HepG2 (cell line): ENCODE measurements around the gene EIF4EBP3. TPM values are rescaled to one million over a fixed set of nuclear protein-coding genes. Genes with fewer than 3 reads are reported as not detected.

Source experiments
- CC2D1A ChIP-seq: sonication (generic); formaldehyde crosslinking; IDR thresholded peaks from 2 replicates; pipeline ENCODE4 v1.8.1; 2023; ENCODE audit warnings: mild to moderate bottlenecking, missing genetic modification reagents
- FOSL1 ChIP-seq: sonication (generic); formaldehyde crosslinking; IDR thresholded peaks from 2 replicates; pipeline ENCODE4 v1.9.0; 2021; ENCODE audit warnings: missing genetic modification reagents, borderline replicate concordance
- HOMEZ ChIP-seq: IDR thresholded peaks from 2 replicates; pipeline ENCODE4 v1.6.1; 2016; ENCODE audit warnings: low read depth
- KLF12 ChIP-seq: sonication (generic); formaldehyde crosslinking; IDR thresholded peaks from 2 replicates; pipeline ENCODE4 v1.4.0; 2020; ENCODE audit warnings: missing genetic modification reagents, borderline replicate concordance
- RAD51 ChIP-seq: fragments of 450-650 bp; IDR thresholded peaks from 2 replicates; pipeline ENCODE4 v1.6.1; 2016; ENCODE audit warnings: borderline replicate concordance
- RORA ChIP-seq: sonication (generic); formaldehyde crosslinking; IDR thresholded peaks from 2 replicates; pipeline ENCODE4 v1.5.0; 2020; ENCODE audit warnings: mild to moderate bottlenecking, missing genetic modification reagents, moderate library complexity
- U2AF1 ChIP-seq: fragments of 200-400 bp; formaldehyde crosslinking; optimal IDR thresholded peaks from 2 replicates; pipeline ENCODE3; 2017; ENCODE audit warnings: mild to moderate bottlenecking, low read depth, low read length
- ZMYM2 ChIP-seq: sonication (generic); formaldehyde crosslinking; IDR thresholded peaks from 2 replicates; pipeline ENCODE4 v1.8.0; 2022; ENCODE audit warnings: mild to moderate bottlenecking, missing genetic modification reagents
- ZNF10 ChIP-seq: sonication (generic); formaldehyde crosslinking; IDR thresholded peaks from 2 replicates; pipeline ENCODE4 v1.4.0; 2020; ENCODE audit warnings: mild to moderate bottlenecking, low read depth, missing genetic modification reagents, borderline replicate concordance
- ZNF17 ChIP-seq: sonication (generic); formaldehyde crosslinking; IDR thresholded peaks from 2 replicates; pipeline ENCODE4 v1.5.0; 2020; ENCODE audit warnings: mild to moderate bottlenecking, missing genetic modification reagents
- ZNF337 ChIP-seq: sonication (generic); formaldehyde crosslinking; IDR thresholded peaks from 2 replicates; pipeline ENCODE4 v1.5.1; 2020; ENCODE audit warnings: missing genetic modification reagents, low read depth, mild to moderate bottlenecking, borderline replicate concordance
- ZNF34 ChIP-seq: sonication (generic); formaldehyde crosslinking; IDR thresholded peaks from 2 replicates; pipeline ENCODE4 v1.4.0; 2020; ENCODE audit warnings: mild to moderate bottlenecking, missing genetic modification reagents, borderline replicate concordance
- ZNF766 ChIP-seq: sonication (generic); formaldehyde crosslinking; IDR thresholded peaks from 2 replicates; pipeline ENCODE4 v1.5.0; 2020; ENCODE audit warnings: missing genetic modification reagents, borderline replicate concordance
- polyA plus RNA-seq, 8 experiments: library from polyadenylated mRNA; depleted of rRNA in 3 of 8; stranded (reverse) in 7 of 8; unstranded in 1 of 8; fragments of >200 nt; fragmentation: Illumina TruSeq in 4 of 8; extraction: Trizol in 4 of 8; gene quantifications; 2 replicates each; pipeline versions ENCODE4 v1.2.1 to v1.2.3, GENCODE V29; 2011 to 2016; ENCODE audit warnings: low read depth in 4 of 8, missing spikeins in 1 of 8, mixed read lengths in 1 of 8; ENCODE audit not compliant: insufficient read depth in 1 of 8
- total RNA-seq, 5 experiments: library from RNA; depleted of rRNA; stranded (reverse); fragments of >200 nt; fragmentation: Illumina TruSeq; extraction: Trizol; gene quantifications; 2 replicates each; pipeline ENCODE4 v1.2.3, GENCODE V29; 2016; ENCODE audit warnings: low read depth in 1 of 5
- TF ChIP-seq, protein P1 (sequence below): sonication (generic); formaldehyde crosslinking; IDR thresholded peaks from 2 replicates; pipeline ENCODE4 v1.5.1; 2020; ENCODE audit warnings: mild to moderate bottlenecking, missing genetic modification reagents, borderline replicate concordance
- TF ChIP-seq, protein P2 (sequence below): sonication (generic); formaldehyde crosslinking; IDR thresholded peaks from 2 replicates; pipeline ENCODE4 v1.4.0; 2020; ENCODE audit warnings: missing genetic modification reagents, borderline replicate concordance
- TF ChIP-seq, protein P3 (sequence below): sonication (generic); formaldehyde crosslinking; IDR thresholded peaks from 2 replicates; pipeline ENCODE4 v1.4.0; 2020; ENCODE audit warnings: missing genetic modification reagents, borderline replicate concordance

EIF4EBP3 gene
- total and polyA plus RNA-seq, 2 of the 13 experiments (the other 11 are each of a cell fraction or from before 2014, with no cell fraction given): 0.61 to 1.7 TPM

DNA sequence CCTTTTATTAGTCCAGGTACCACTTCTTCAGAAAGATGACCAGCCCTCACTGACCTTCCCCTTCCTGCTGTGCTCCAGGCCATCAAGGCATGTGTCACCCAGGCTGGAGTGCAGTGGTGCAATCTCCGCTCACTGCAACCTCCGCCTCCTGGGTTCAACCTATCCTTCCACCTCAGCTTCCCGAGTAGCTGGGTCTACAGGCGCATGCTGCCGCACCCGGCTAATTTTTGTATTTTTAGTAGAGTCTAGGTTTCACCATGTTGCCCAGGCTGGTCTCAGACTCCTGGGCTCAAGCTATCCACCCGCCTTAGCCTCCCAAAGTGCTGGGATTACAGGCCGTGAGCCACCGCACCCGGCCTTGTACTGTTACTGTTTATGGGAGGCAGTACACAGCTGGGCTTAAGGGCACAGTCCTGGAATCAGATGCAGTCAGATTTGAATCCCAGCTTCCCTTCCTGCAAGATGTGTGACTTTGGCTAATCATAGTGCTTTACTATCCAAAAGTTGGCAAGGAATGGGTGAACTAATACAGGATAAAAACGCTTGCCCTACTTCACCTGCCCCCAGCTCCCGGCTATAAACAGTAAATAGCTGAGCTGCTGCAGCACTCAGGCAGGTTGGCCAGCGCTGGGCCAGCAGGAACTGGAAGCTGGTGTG is 483 bp upstream of the EIF4EBP3 start (continued):
- TF ChIP-seq, protein P1, sequence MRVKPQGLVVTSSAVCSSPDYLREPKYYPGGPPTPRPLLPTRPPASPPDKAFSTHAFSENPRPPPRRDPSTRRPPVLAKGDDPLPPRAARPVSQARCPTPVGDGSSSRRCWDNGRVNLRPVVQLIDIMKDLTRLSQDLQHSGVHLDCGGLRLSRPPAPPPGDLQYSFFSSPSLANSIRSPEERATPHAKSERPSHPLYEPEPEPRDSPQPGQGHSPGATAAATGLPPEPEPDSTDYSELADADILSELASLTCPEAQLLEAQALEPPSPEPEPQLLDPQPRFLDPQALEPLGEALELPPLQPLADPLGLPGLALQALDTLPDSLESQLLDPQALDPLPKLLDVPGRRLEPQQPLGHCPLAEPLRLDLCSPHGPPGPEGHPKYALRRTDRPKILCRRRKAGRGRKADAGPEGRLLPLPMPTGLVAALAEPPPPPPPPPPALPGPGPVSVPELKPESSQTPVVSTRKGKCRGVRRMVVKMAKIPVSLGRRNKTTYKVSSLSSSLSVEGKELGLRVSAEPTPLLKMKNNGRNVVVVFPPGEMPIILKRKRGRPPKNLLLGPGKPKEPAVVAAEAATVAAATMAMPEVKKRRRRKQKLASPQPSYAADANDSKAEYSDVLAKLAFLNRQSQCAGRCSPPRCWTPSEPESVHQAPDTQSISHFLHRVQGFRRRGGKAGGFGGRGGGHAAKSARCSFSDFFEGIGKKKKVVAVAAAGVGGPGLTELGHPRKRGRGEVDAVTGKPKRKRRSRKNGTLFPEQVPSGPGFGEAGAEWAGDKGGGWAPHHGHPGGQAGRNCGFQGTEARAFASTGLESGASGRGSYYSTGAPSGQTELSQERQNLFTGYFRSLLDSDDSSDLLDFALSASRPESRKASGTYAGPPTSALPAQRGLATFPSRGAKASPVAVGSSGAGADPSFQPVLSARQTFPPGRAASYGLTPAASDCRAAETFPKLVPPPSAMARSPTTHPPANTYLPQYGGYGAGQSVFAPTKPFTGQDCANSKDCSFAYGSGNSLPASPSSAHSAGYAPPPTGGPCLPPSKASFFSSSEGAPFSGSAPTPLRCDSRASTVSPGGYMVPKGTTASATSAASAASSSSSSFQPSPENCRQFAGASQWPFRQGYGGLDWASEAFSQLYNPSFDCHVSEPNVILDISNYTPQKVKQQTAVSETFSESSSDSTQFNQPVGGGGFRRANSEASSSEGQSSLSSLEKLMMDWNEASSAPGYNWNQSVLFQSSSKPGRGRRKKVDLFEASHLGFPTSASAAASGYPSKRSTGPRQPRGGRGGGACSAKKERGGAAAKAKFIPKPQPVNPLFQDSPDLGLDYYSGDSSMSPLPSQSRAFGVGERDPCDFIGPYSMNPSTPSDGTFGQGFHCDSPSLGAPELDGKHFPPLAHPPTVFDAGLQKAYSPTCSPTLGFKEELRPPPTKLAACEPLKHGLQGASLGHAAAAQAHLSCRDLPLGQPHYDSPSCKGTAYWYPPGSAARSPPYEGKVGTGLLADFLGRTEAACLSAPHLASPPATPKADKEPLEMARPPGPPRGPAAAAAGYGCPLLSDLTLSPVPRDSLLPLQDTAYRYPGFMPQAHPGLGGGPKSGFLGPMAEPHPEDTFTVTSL (CRISPR knock-in tag): no peak
- no peak for TF ChIP-seq RORA (CRISPR knock-in tag)
- no peak for TF ChIP-seq ZNF766
- no peak for TF ChIP-seq KLF12 (CRISPR knock-in tag)
- TF ChIP-seq, protein P2, sequence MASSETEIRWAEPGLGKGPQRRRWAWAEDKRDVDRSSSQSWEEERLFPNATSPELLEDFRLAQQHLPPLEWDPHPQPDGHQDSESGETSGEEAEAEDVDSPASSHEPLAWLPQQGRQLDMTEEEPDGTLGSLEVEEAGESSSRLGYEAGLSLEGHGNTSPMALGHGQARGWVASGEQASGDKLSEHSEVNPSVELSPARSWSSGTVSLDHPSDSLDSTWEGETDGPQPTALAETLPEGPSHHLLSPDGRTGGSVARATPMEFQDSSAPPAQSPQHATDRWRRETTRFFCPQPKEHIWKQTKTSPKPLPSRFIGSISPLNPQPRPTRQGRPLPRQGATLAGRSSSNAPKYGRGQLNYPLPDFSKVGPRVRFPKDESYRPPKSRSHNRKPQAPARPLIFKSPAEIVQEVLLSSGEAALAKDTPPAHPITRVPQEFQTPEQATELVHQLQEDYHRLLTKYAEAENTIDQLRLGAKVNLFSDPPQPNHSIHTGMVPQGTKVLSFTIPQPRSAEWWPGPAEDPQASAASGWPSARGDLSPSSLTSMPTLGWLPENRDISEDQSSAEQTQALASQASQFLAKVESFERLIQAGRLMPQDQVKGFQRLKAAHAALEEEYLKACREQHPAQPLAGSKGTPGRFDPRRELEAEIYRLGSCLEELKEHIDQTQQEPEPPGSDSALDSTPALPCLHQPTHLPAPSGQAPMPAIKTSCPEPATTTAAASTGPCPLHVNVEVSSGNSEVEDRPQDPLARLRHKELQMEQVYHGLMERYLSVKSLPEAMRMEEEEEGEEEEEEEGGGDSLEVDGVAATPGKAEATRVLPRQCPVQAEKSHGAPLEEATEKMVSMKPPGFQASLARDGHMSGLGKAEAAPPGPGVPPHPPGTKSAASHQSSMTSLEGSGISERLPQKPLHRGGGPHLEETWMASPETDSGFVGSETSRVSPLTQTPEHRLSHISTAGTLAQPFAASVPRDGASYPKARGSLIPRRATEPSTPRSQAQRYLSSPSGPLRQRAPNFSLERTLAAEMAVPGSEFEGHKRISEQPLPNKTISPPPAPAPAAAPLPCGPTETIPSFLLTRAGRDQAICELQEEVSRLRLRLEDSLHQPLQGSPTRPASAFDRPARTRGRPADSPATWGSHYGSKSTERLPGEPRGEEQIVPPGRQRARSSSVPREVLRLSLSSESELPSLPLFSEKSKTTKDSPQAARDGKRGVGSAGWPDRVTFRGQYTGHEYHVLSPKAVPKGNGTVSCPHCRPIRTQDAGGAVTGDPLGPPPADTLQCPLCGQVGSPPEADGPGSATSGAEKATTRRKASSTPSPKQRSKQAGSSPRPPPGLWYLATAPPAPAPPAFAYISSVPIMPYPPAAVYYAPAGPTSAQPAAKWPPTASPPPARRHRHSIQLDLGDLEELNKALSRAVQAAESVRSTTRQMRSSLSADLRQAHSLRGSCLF: no peak
- no peak for TF ChIP-seq U2AF1
- TF ChIP-seq FOSL1 (CRISPR knock-in tag): no peak
- TF ChIP-seq HOMEZ (CRISPR knock-in tag): no peak
- TF ChIP-seq, protein P3, sequence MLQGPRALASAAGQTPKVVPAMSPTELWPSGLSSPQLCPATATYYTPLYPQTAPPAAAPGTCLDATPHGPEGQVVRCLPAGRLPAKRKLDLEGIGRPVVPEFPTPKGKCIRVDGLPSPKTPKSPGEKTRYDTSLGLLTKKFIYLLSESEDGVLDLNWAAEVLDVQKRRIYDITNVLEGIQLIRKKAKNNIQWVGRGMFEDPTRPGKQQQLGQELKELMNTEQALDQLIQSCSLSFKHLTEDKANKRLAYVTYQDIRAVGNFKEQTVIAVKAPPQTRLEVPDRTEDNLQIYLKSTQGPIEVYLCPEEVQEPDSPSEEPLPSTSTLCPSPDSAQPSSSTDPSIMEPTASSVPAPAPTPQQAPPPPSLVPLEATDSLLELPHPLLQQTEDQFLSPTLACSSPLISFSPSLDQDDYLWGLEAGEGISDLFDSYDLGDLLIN (CRISPR knock-in tag): no peak
- no peak for TF ChIP-seq ZMYM2
- TF ChIP-seq CC2D1A (CRISPR knock-in tag): no peak
- TF ChIP-seq ZNF10 (CRISPR knock-in tag): no peak
- no peak for TF ChIP-seq ZNF17
- 0 out of 2 replicates have a peak, but pooled peaks have one; percentile 88 for TF ChIP-seq ZNF337
- TF ChIP-seq ZNF34 (CRISPR knock-in tag): 0 out of 2 replicates have a peak, but pooled peaks have one; percentile 73
- no peak for TF ChIP-seq RAD51
